ENCODE measurements around the gene BMP7.
"Not testable (repeated sequence)": the region's sequence is repeated elsewhere in the genome, so short reads cannot be mapped to it uniquely, and the experiment has no call there.

BMP7 gene

GRCh38 chr20:57163041-57163440 lies 103.4 kb downstream of the BMP7 start:
- no peak for DNase-seq

GRCh38 chr20:57162362-57162652 lies 104.1 kb downstream of the BMP7 start:
- no peak for DNase-seq

DNA sequence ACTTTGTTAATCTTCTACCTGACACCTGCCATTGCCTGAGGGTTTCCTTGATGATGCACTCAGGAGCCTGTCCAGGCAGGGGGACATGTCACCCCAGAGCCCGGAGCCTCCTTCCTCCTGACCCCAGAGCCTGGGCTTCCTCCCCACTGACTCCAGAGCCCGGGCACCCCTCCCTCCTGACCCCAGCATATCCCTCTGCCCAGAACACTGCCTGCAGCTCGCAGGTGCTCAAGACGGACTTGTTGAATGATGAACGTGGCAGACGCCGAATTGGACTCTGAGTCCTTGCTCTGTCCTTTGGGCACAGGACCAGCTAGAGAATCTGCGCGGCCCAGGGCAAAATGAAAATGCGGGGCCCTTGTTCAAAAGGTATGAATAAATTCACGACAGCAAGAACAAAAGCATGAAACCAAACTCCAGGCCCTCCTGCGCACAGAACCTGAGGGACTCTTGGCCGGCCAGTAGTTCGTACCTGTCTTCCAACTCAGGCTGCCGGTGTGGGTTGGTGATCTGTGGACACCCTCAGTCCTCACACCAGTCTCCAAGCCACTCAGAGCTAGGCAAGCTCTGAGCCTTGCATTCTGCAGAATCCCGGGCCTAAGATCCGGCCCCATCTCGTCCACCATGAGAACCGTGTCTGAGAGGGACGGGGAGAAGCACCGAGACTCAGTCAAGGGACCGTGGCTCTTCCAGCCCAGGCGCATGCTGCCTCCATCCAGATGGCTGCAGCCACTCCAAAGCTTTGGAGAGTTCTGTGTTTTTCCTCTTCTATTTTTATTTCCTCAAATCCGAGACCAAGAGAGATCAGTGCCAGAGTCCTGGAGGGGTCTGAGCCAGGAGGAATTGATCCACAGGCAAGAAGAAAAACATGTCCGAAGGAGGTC lies 104.7 kb downstream of the BMP7 start:
- no peak for DNase-seq

- no peak for DNase-seq
Observed at GRCh38 chr20:57160985-57161384, 105.5 kb downstream of the BMP7 start.

DNA sequence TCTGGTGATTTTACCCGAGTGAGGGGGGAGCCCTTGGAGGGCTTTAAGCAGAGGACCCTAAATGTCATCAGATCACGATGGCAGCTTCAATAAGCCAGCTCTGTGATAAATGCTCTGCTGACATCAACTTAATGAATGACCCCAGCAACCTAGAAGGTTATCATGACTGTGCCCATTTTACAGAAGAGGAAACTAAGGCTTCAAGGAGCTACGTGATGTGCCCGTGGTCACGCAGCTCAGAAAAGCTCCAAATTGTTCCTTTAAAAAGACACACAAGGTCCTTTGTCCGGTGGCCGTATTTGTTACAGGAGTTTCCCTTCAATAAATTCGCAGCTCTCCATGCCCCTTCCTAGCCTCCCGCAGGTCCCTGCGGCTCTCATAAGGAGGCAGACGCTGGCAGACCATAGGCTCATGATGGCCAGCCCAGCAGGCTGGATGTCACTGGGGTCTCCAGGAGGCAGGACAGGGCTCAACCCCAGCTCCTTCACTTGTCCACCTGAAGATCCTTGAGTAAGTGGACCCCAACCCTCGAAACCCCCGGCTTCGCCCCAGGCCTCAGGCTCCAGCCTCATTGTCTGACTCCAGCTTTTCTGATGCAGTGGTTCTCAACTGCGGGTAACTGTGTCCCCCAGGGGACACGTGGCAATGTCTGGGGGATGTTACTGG lies 106.4 kb downstream of the BMP7 start:
- DNase-seq = no peak

DNA sequence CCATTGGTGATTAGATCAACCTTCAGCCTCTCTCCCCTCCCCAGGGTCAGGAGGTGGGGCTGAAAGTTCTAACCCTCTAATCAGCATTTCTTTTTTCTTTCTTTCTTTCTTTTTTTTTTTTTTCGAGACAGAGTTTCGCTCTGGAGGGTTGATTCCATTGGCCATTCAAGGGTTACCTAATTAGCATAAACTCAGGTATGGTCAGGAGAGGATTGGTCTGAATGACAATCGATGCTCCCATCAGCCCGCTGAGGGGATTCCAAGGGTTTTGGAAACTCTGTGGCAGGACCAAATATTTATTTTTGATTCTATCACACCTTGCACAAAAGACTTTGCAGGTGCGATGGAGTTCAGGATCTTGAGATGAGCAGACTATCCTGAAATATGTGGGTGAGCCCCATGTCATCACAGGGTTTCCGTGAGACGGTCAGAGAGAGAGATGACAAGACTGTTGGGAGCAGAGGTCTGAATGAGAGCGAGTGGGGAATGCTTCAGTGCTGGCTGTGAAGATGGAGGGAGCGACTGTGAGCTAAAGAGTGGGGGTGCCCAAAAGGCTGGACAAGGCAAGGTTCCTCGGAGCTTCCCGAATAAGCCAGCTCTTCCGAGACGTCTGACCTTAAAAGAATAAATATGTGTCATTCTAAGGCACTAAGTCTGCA lies 107.1 kb downstream of the BMP7 start:
- DNase-seq = no peak

DNA sequence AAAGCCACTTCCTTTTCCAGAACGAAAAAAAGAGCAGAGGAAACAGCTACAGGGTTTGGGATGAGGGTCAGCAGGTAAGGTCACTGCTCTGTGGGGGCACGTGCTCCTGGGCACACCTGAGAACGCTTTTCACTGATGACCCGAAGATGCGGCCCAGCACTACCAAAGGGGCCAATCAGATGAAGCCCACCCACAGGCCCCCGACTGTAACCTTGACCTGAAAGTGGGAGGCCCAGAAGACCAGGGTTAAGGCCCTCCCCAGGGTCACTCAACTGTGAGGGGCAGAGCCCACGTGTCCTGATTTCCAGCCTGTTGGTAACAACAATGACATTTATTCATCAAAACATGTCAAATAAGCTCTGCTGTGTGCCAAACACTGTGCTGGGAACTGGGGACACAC lies 108.0 kb downstream of the BMP7 start:
- DNase-seq = no peak

GRCh38 chr20:57157787-57158186 lies 108.7 kb downstream of the BMP7 start:
- DNase-seq = not testable (repeated sequence)

DNA sequence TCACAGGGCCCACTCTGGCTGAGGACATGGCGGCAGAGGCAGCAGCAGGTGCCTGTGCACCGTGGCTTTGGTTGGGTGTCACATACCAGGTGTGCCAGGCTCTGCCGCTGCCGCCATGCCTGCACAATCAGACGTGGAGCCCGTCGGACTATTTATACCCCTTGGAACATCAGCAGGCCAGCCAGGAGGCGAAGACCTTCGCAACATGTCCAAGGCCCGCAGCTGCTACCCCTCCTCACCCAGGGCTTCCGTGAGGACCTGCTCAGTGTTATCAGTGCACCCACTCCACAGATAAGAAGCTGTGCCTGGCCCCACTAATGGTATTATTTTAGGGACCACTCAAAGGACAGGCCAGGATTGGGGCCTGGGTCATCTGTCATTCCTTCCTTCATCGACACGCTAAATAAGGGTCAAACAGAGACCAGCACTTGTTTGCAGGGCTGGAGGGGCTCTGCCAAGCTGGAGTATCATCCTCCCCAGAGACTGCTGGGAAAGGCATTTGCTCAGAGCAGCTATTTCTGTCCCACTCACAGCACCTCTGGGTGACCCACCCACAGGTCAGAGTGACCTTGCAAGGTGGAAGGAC lies 109.2 kb downstream of the BMP7 start:
- DNase-seq = no peak

GRCh38 chr20:57156011-57156729 lies 110.3 kb downstream of the BMP7 start:
- no peak for DNase-seq

- no peak for DNase-seq
Observed at GRCh38 chr20:57155415-57155814, 111.0 kb downstream of the BMP7 start.

DNA sequence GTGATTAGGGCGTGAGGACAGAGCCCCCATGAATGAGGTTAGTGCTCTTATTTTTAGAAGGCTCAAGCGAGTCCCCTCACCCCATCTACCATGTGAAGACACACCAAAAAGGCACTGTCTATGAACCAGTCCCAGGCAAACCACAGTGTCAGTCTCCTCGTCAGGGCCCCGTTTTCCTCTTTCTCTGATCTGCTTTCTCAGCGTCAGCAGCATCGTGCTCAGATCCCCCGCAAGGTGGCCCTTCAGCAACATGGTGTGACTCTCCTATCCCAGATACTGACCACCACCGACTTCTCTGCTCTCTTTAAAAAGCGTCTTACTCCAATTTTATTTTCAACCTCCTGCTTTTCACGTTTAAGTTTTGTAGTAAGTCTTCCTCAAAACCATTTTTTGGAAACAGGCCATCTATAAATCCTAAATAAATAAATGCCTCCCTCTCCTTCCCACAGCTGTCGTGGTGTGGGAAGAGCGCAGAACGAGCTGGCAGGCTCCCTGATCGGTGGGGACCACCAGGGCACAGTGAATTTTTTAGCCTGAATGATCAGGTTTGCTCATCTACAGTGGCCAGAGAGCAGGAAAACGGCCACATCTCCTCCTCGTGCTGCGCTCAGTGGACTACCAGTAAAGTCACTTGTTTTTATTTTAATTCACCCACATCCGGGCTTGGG lies 113.1 kb downstream of the BMP7 start:
- no peak for DNase-seq

DNA sequence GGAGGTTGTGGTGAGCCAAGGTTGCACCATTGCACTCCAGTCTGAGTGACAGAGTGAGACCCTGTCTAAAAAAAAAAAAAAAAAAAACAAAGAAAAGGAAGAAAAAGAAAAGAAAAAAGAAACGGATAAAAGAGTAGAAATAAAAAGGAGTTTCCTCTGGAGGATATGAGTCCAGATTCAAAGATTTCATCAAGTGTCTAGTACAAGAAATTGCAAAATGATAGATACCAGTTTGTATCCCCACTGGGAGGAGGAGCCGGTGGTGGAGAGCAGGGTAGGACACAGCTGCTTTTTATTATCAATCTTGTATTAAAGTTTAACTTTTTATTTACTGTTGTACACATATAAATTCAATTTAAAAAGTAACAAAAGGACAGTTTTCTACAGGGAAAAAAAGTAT lies 113.9 kb downstream of the BMP7 start:
- no peak for DNase-seq

DNA sequence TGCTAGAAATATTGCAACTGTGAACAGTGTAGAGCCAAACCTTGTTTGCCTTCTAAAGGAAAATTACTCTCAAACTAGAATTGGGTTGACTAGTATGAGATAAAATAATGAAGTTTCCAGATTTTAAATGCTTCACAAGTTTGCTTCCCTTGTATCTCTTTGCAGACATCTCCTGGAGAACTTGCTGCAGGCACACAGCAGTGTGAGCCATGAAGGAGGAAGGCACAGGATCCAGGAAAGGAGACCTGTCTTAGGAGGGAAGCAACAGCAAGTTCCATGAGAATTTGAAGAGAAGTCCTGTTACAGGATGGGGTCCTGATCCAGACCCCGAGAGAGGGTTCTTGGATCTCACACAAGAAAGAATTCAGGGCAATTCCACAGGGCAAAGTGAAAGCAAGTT lies 115.9 kb downstream of the BMP7 start:
- DNase-seq = no peak

DNA sequence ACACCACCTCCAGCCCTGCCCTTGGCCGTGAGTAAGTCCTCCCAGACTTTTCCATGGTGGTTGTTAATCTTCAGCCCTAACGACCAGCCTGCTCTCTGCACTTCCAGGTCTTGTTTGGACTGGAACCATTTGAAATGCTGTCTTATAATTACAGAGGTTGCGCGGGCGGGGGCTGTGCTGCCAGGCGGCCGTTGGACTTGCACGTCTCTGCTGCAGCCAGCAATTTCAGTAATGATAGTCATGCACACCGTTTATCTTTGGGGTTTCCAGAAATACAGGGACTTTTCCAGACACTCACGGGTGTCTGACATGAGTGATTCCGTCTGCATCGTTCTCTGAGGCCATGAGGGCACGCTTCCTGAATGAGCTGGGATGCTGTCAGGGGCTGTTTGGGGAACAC lies 118.2 kb downstream of the BMP7 start:
- DNase-seq = no peak

- no peak for DNase-seq
Observed at GRCh38 chr20:57147185-57147584, 119.3 kb downstream of the BMP7 start.

- no peak for DNase-seq
Observed at GRCh38 chr20:57146155-57146554, 120.3 kb downstream of the BMP7 start.

DNA sequence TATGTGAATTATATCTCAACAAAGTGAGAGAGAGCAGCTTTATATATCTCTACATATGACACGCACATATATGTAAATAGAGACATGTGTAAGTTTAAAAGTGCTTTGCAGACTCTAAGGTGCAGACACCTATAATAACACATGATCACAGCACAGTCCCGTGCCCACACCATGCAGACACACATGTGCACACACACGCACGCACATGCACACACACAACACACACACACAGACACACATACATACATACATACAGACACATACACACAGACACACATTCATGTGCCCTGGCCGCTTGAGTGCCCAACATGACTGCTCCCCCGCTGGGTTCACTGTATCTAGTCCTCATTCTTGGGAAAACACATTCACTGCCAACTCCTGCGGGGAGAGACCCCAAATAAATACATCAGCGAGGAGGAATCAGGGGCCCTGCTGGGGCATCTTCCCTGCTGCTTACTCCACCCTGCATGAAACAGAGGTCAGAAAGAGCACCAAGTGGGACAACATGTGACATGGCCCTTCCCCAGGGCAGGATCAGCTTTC lies 121.3 kb downstream of the BMP7 start:
- DNase-seq = no peak

- no peak for DNase-seq
Observed at GRCh38 chr20:57143173-57143572, 123.3 kb downstream of the BMP7 start.

GRCh38 chr20:57142667-57143066 lies 123.8 kb downstream of the BMP7 start:
- no peak for DNase-seq

GRCh38 chr20:57141492-57141891 lies 124.9 kb downstream of the BMP7 start:
- no peak for DNase-seq

- no peak for DNase-seq
Observed at GRCh38 chr20:57140416-57140965, 126.0 kb downstream of the BMP7 start.
